Smooth muscle cell (in vitro differentiated cells): ENCODE measurements around the gene RAB3B. TPM values are rescaled to one million over a fixed set of nuclear protein-coding genes. Genes with fewer than 3 reads are reported as not detected.

Experiments used
- DNase-seq: peaks from one replicate; lab custom pipeline; 2025; ENCODE audit not compliant: unreplicated experiment; lab: John Stamatoyannopoulos, UW
- H2AFZ ChIP-seq: fragments of 200-600 bp; sonication (generic); 2 replicates; pipeline ENCODE4 v1.6.0; 2016; ENCODE audit warnings: antibody characterized with exemption, low read depth, mild to moderate bottlenecking
- H3F3A ChIP-seq: fragments of 200-600 bp; sonication (generic); 2 replicates; pipeline ENCODE4 v1.6.0; 2017; ENCODE audit warnings: antibody characterized with exemption, low read depth
- H3K27ac ChIP-seq: fragments of 200-600 bp; sonication (generic); 2 replicates; pipeline ENCODE4 v1.5.1; 2016; ENCODE audit warnings: low read depth, mild to moderate bottlenecking
- H3K27me3 ChIP-seq: fragments of 200-600 bp; sonication (generic); 2 replicates; pipeline ENCODE4 v1.6.1; 2016; ENCODE audit warnings: low read depth, mild to moderate bottlenecking
- H3K36me3 ChIP-seq: fragments of 200-600 bp; sonication (generic); 2 replicates; pipeline ENCODE4 v1.5.1; 2016; ENCODE audit warnings: low read depth
- H3K4me1 ChIP-seq: fragments of 200-600 bp; sonication (generic); 2 replicates; pipeline ENCODE4 v1.5.1; 2016; ENCODE audit warnings: low read depth
- H3K4me2 ChIP-seq: fragments of 200-600 bp; sonication (generic); 2 replicates; pipeline ENCODE4 v1.6.0; 2016; ENCODE audit warnings: mild to moderate bottlenecking
- H3K4me3 ChIP-seq: fragments of 200-600 bp; sonication (generic); 2 replicates; pipeline ENCODE4 v1.5.1; 2016; ENCODE audit warnings: mild to moderate bottlenecking
- H3K79me2 ChIP-seq: fragments of 200-600 bp; sonication (generic); 2 replicates; pipeline ENCODE4 v1.6.0; 2016; ENCODE audit warnings: low read depth, mild to moderate bottlenecking
- H3K9ac ChIP-seq: fragments of 200-600 bp; sonication (generic); 2 replicates; pipeline ENCODE4 v1.6.0; 2016; ENCODE audit warnings: low read depth
- H3K9me3 ChIP-seq: fragments of 200-600 bp; sonication (generic); replicated peaks from 2 replicates; pipeline ENCODE4 v1.5.1; 2016; ENCODE audit warnings: low read depth
- H4K20me1 ChIP-seq: fragments of 200-600 bp; sonication (generic); 2 replicates; pipeline ENCODE4 v1.6.0; 2016; ENCODE audit warnings: low read depth
- WGBS: methylation state at CpG from one replicate; pipeline ENCODE4 v1.1.7; 2016; ENCODE audit warnings: low lambda C conversion rate; 5-methylcytosine and 5-hydroxymethylcytosine counted together
- polyA plus RNA-seq: library from polyadenylated mRNA; unstranded; fragments of >200 nt; fragmentation: Nextera tagmentation; extraction: Ambion mirVana; gene quantifications from 2 replicates; pipeline ENCODE4 v1.2.1, GENCODE V29; 2016
- total RNA-seq: library from RNA; depleted of rRNA; stranded (reverse); fragments of >200 nt; gene quantifications from 2 replicates; pipeline ENCODE4 v1.2.3, GENCODE V29; 2014
- TF ChIP-seq, protein P1 (sequence below): fragments of 200-600 bp; sonication (generic); IDR thresholded peaks from 2 replicates; pipeline ENCODE4 v1.5.1; 2017; ENCODE audit warnings: borderline replicate concordance, mild to moderate bottlenecking, antibody characterized with exemption; ENCODE audit not compliant: insufficient read depth, poor library complexity, severe bottlenecking

RAB3B gene
- total and polyA plus RNA-seq, 2 experiments from 2014 or later: 3.5 to 9.3 TPM

DNA sequence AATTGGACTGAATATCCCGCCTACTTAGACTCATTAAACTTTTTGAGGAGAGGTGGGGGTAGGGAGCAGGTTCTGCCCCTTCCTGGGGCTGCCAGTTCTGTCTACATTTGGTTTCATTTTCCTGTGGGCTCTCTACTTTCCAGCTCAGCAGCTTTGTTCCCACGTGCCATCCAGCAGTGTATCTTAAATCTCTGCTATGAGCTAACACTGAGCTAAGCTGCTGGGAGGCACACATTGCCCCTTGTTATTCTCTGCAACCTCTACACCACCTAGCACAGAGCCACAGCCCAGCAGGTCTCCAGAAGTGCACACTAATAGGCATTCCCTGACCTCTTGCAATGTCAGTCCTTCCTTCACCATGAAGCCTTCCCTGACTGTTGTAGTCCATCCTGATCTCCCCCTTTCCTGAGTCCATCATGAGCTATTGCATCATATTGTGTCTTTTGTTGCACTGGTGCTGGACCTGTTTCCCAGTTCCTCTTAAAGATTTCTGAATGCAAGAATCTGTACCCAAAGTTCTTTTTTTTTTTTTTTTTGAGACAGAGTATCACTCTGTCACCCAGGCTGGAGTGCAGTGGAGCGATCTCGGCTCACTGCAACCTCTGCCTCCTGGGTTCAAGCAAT lies 83.3 kb downstream of the RAB3B start:
- DNase-seq: no peak
- Histone ChIP-seq H3K9me3 (no peaks in the 10 kb centered on the region), H3K4me1 (peaks cover 6% of the 10 kb centered on the region), H3K79me2 (no peaks in the 10 kb centered on the region), H4K20me1 (no peaks in the 10 kb centered on the region), H2AFZ (no peak overlapping the region), H3K4me2 (no peak overlapping the region), H3K27me3 (no peaks in the 10 kb centered on the region), H3F3A (no peaks in the 10 kb centered on the region), H3K9ac (no peak overlapping the region), H3K27ac (no peak overlapping the region), H3K4me3 (no peak overlapping the region), H3K36me3 (no peaks in the 10 kb centered on the region)
- TF ChIP-seq, protein P1, sequence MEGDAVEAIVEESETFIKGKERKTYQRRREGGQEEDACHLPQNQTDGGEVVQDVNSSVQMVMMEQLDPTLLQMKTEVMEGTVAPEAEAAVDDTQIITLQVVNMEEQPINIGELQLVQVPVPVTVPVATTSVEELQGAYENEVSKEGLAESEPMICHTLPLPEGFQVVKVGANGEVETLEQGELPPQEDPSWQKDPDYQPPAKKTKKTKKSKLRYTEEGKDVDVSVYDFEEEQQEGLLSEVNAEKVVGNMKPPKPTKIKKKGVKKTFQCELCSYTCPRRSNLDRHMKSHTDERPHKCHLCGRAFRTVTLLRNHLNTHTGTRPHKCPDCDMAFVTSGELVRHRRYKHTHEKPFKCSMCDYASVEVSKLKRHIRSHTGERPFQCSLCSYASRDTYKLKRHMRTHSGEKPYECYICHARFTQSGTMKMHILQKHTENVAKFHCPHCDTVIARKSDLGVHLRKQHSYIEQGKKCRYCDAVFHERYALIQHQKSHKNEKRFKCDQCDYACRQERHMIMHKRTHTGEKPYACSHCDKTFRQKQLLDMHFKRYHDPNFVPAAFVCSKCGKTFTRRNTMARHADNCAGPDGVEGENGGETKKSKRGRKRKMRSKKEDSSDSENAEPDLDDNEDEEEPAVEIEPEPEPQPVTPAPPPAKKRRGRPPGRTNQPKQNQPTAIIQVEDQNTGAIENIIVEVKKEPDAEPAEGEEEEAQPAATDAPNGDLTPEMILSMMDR: no peak
- 73% methylated on average over 4 of the region's 4 CpGs for WGBS

DNA sequence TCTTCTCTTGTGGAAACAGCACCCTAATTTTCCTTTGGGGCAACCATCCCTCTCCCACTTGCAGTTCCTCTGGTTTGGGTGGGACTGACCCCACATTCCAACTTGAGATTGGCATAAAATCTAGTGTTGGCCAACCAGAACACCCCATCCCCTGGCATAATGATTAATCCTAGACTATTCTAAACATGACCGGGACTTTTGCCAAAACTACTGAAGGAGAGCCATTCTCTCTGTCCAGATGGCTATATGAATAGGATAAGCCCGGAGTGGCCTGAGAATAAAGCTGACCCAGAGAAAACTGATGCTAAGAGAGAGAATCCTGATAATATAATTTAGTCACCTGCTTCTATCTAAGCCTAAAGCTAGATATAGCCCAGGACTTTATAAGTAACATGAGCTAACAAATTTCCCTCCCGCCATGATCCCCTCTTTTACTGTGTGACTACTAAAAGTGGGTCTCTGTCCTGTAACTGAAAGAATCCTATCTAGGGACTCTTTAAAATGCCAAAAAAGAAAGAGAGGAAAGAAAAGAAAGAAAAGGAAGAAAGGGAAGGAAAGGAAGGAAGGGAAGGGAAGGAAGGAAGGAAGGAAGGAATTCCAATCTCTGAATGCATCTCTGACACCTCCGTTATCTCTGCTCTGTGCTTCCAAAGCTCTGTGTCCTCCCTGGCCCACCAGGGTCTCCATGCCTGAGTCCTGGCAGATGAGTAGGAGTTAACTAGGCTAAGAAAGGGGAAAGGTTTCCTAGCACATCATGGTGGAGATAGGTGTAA lies 84.0 kb downstream of the RAB3B start:
- WGBS: 84% methylated on average over 4 of the region's 4 CpGs
- Histone ChIP-seq H3K36me3 (no peaks in the 10 kb centered on the region), H4K20me1 (no peaks in the 10 kb centered on the region), H2AFZ (no peak overlapping the region), H3K9ac (no peak overlapping the region), H3F3A (no peaks in the 10 kb centered on the region), H3K4me3 (no peak overlapping the region), H3K27me3 (no peaks in the 10 kb centered on the region), H3K4me2 (no peak overlapping the region), H3K9me3 (no peaks in the 10 kb centered on the region), H3K4me1 (peaks cover 6% of the 10 kb centered on the region), H3K79me2 (no peaks in the 10 kb centered on the region), H3K27ac (no peak overlapping the region)
- no peak for DNase-seq
- TF ChIP-seq, protein P1: no peak

DNA sequence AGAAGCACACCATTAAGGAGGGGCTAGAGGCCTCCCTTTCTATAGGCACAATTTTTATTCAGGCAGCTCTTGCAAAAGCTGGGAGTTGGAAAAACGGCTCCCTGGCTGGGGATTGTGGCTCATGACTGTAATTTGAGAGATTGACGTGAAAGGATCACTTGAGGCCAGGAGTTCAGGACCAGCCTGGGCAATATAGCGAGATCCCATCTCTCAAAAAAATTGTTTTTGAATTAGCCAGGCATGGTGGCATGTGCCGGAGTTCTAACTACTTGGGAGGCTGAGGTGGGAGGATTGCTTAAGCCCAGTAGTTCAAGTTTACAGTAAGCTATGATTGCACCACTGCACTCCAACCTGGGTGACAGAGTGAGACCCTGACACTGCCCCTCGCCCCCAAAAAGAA lies 88.0 kb downstream of the RAB3B start:
- Histone ChIP-seq H3K4me1 (peaks cover 7% of the 10 kb centered on the region), H4K20me1 (no peaks in the 10 kb centered on the region), H3F3A (no peaks in the 10 kb centered on the region), H2AFZ (no peak overlapping the region), H3K27ac (no peak overlapping the region), H3K4me2 (no peak overlapping the region), H3K9me3 (no peaks in the 10 kb centered on the region), H3K79me2 (no peaks in the 10 kb centered on the region), H3K4me3 (no peak overlapping the region), H3K9ac (no peak overlapping the region), H3K27me3 (no peaks in the 10 kb centered on the region), H3K36me3 (no peaks in the 10 kb centered on the region)
- TF ChIP-seq, protein P1: no peak
- no peak for DNase-seq
- 91% methylated on average over 5 of the region's 5 CpGs for WGBS
